ENCODE results near the gene ZP3. TPM values are rescaled to one million over a fixed set of nuclear protein-coding genes. Genes with fewer than 3 reads are reported as not detected.
"Not testable (repeated sequence)": the region's sequence is repeated elsewhere in the genome, so short reads cannot be mapped to it uniquely, and the experiment has no call there.

Gene ZP3
- total and polyA plus RNA-seq, 2 of the 8 experiments (the other 6 are each of a cell fraction or from before 2014, with no cell fraction given): 1.5 to 2.4 TPM

DNA sequence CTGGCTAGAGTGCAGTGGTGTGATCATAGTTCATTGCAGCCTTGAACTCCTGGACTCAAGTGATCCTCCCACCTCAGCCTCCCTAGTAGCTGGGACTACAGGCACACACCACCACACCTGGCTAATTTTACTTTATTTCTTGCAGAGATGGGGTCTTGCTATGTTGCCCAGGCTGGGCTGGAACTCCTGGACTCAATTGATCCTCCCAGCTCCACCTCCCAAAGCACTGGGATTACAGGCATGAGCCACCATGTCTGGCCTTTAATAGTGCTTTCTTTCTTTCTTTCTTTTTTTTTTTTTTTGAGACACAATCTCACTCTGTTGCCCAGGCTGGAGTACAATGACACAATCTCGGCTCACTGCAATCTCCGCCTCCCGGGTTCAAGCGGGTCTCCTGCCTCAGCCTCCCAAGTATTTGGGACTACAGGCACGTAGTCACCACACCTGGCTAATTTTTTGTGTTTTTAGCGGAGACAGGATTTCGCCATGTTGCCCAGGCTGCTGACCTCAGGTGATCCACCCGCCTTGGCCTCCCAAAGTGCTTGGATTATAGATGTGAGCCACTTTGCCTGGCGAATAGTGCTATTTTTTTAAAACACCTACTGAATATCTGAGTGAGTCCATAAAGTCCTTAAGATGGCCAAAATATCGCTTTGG is 7.0 kb upstream of the ZP3 start:
- H3K27me3 ChIP-seq (replicated peaks in 1 of 4; ENCODE audit: control insufficient read depth in 3 of 4, extremely low read depth in 1 of 4, insufficient read depth in 3 of 4, low read length in 3 of 4); H3K79me1 ChIP-seq (ENCODE audit: low read depth, low read length); H3K4me3 ChIP-seq (ENCODE audit: extremely low read depth in 1 of 4, insufficient read depth in 2 of 4, low read depth in 3 of 4, low read length in 4 of 4); H3K14ac ChIP-seq (ENCODE audit: insufficient read length); H2AFZ ChIP-seq (ENCODE audit: low read length); DNase-seq (ENCODE audit: low read depth in 1 of 2, low spot score in 2 of 2); H4K5ac ChIP-seq (ENCODE audit: insufficient read length, low read depth, low read length); H3K27ac ChIP-seq (ENCODE audit: low read depth, low read length); H3K9ac ChIP-seq (replicated peaks in 1 of 4; ENCODE audit: extremely low read depth in 1 of 4, low read depth in 3 of 4, low read length in 3 of 4); H3K4me1 ChIP-seq (replicated peaks in 1 of 4; ENCODE audit: control insufficient read depth in 3 of 4, insufficient read depth in 4 of 4, low read length in 3 of 4); H3K23ac ChIP-seq (ENCODE audit: insufficient read length); H3K9me3 ChIP-seq (ENCODE audit: insufficient read depth in 2 of 2, low read depth in 1 of 2, low read length in 1 of 2); H3K36me3 ChIP-seq (ENCODE audit: control insufficient read depth in 2 of 4, insufficient read depth in 4 of 4, low read length in 3 of 4); H3K4ac ChIP-seq (replicated peaks; ENCODE audit: insufficient read length, low read depth, low read length); H3K56ac ChIP-seq (replicated peaks; ENCODE audit: insufficient read length, low read depth, low read length); H3K23me2 ChIP-seq (ENCODE audit: low read depth, low read length); CTCF ChIA-PET (ENCODE audit: partially characterized antibody); H2BK20ac ChIP-seq (ENCODE audit: low read length); FAIRE-seq; H3K4me2 ChIP-seq (ENCODE audit: insufficient read depth in 1 of 2, low read depth in 2 of 2, low read length in 2 of 2); H2AK5ac ChIP-seq (ENCODE audit: low read depth, low read length); H2BK120ac ChIP-seq (replicated peaks; ENCODE audit: low read depth, low read length); H4K8ac ChIP-seq (ENCODE audit: extremely low read depth, insufficient read depth, low read length); H4K20me1 ChIP-seq (replicated peaks in 1 of 2; ENCODE audit: control insufficient read depth in 1 of 2, insufficient read depth in 2 of 2, low read length in 2 of 2); H3K79me2 ChIP-seq (ENCODE audit: control insufficient read depth in 1 of 2, insufficient read depth in 2 of 2, low read length in 2 of 2); H2BK15ac ChIP-seq (ENCODE audit: low read length); H4K91ac ChIP-seq (replicated peaks; ENCODE audit: insufficient read length, low read length); H2BK5ac ChIP-seq (ENCODE audit: low read depth, low read length); H2BK12ac ChIP-seq (ENCODE audit: low read depth, low read length); H3K18ac ChIP-seq (ENCODE audit: extremely low read depth, low read length): not testable (repeated sequence)
- WGBS, 2 experiments (ENCODE audit: extremely low coverage in 1 of 2, insufficient coverage in 1 of 2, insufficient read length in 1 of 2, insufficient replicate concordance in 2 of 2, low coverage in 1 of 2, low lambda C conversion rate in 2 of 2, missing lambda C conversion rate in 1 of 2): 91% methylated on average over 10 of the region's 10 CpGs; no CpG with 5 or more reads in 1 of the 2 experiments
- POLR2A ChIA-PET (ENCODE audit: partially characterized antibody): interaction anchor here (1.2 to 2.0 kb wide), 2 partner anchors 10 to 24 kb away, joined by 4 to 8 read pairs; no protein-coding TSS in a partner anchor

GRCh38 chr7:76421097-76421496 is 3.7 kb upstream of the ZP3 start:
- FAIRE-seq; H3K36me3 ChIP-seq (ENCODE audit: control insufficient read depth in 2 of 4, insufficient read depth in 4 of 4, low read length in 3 of 4); POLR2A ChIA-PET (ENCODE audit: partially characterized antibody); CTCF ChIA-PET (ENCODE audit: partially characterized antibody); H3K4ac ChIP-seq (replicated peaks; ENCODE audit: insufficient read length, low read depth, low read length); H2BK15ac ChIP-seq (ENCODE audit: low read length); H2AK5ac ChIP-seq (ENCODE audit: low read depth, low read length); H3K23ac ChIP-seq (ENCODE audit: insufficient read length); H3K79me2 ChIP-seq (ENCODE audit: control insufficient read depth in 1 of 2, insufficient read depth in 2 of 2, low read length in 2 of 2); H3K27me3 ChIP-seq (replicated peaks in 1 of 4; ENCODE audit: control insufficient read depth in 3 of 4, extremely low read depth in 1 of 4, insufficient read depth in 3 of 4, low read length in 3 of 4); H3K4me3 ChIP-seq (ENCODE audit: extremely low read depth in 1 of 4, insufficient read depth in 2 of 4, low read depth in 3 of 4, low read length in 4 of 4); H2BK5ac ChIP-seq (ENCODE audit: low read depth, low read length); H4K20me1 ChIP-seq (replicated peaks in 1 of 2; ENCODE audit: control insufficient read depth in 1 of 2, insufficient read depth in 2 of 2, low read length in 2 of 2); H3K4me2 ChIP-seq (ENCODE audit: insufficient read depth in 1 of 2, low read depth in 2 of 2, low read length in 2 of 2); DNase-seq (ENCODE audit: low read depth in 1 of 2, low spot score in 2 of 2); H2BK20ac ChIP-seq (ENCODE audit: low read length); H3K79me1 ChIP-seq (ENCODE audit: low read depth, low read length); H3K56ac ChIP-seq (replicated peaks; ENCODE audit: insufficient read length, low read depth, low read length); H2BK12ac ChIP-seq (ENCODE audit: low read depth, low read length); H4K5ac ChIP-seq (ENCODE audit: insufficient read length, low read depth, low read length); H3K9me3 ChIP-seq (ENCODE audit: insufficient read depth in 2 of 2, low read depth in 1 of 2, low read length in 1 of 2); H3K23me2 ChIP-seq (ENCODE audit: low read depth, low read length); H3K14ac ChIP-seq (ENCODE audit: insufficient read length); H2BK120ac ChIP-seq (replicated peaks; ENCODE audit: low read depth, low read length); H3K4me1 ChIP-seq (replicated peaks in 1 of 4; ENCODE audit: control insufficient read depth in 3 of 4, insufficient read depth in 4 of 4, low read length in 3 of 4); H3K18ac ChIP-seq (ENCODE audit: extremely low read depth, low read length); H4K8ac ChIP-seq (ENCODE audit: extremely low read depth, insufficient read depth, low read length); H2AFZ ChIP-seq (ENCODE audit: low read length); H4K91ac ChIP-seq (replicated peaks; ENCODE audit: insufficient read length, low read length); H3K9ac ChIP-seq (replicated peaks in 1 of 4; ENCODE audit: extremely low read depth in 1 of 4, low read depth in 3 of 4, low read length in 3 of 4); H3K27ac ChIP-seq (ENCODE audit: low read depth, low read length): not testable (repeated sequence)
- WGBS, 2 experiments (ENCODE audit: extremely low coverage in 1 of 2, insufficient coverage in 1 of 2, insufficient read length in 1 of 2, insufficient replicate concordance in 2 of 2, low coverage in 1 of 2, low lambda C conversion rate in 2 of 2, missing lambda C conversion rate in 1 of 2): 79% methylated on average over 6 of the region's 6 CpGs; no CpG with 5 or more reads in 1 of the 2 experiments
